ENCODE results near the gene MYOM1. TPM values are rescaled to one million over a fixed set of nuclear protein-coding genes. Genes with fewer than 3 reads are reported as not detected.

The MYOM1 gene
- total RNA-seq, 4 donors from 2014 or later, result 13.3 to 31.7 (median 16.5) TPM

DNA sequence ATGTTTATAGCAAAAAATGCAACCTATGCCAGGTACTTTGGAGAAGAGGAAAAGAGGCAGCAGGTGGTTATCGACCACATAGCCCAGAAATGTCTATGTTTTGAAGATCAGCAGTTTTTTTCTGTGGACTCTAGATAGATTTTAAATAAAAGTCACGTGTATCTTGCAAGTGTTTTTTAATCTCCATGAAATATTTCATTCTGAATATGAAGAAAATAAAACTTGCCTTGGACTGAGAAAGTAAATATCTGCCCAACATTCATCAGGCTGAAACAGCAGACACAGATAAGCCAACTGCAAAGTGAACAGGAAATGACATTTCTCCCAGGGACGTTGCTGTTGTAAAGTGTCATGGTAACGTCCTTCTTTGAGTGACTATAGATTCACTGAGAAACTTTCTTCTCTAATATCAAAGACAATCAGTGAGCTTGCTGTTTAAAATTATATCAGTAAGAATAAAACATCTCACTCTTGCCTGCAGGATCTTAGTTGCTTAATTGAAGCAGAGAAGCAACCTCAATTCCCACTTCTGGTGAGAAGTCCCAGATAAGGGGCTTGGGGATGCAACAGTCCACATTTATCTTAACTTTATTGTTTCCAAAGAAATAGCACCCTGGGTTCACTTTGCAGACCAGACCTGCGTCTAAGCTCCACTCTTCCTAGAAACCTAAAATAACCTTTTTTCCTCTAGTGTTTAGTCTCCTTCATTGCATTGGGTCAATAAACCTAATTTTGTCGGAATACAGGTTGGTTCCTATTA is 6.3 kb downstream of the MYOM1 start:
- no peaks in the 10 kb centered on the region for H3K9me3 ChIP-seq
- no peak for TF ChIP-seq POLR2A (IDR thresholded peaks at IDR 0.05; ENCODE audit: low read depth)
- TF ChIP-seq, protein P1, sequence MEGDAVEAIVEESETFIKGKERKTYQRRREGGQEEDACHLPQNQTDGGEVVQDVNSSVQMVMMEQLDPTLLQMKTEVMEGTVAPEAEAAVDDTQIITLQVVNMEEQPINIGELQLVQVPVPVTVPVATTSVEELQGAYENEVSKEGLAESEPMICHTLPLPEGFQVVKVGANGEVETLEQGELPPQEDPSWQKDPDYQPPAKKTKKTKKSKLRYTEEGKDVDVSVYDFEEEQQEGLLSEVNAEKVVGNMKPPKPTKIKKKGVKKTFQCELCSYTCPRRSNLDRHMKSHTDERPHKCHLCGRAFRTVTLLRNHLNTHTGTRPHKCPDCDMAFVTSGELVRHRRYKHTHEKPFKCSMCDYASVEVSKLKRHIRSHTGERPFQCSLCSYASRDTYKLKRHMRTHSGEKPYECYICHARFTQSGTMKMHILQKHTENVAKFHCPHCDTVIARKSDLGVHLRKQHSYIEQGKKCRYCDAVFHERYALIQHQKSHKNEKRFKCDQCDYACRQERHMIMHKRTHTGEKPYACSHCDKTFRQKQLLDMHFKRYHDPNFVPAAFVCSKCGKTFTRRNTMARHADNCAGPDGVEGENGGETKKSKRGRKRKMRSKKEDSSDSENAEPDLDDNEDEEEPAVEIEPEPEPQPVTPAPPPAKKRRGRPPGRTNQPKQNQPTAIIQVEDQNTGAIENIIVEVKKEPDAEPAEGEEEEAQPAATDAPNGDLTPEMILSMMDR (IDR thresholded peaks at IDR 0.05), result no peak
- no peak for TF ChIP-seq EP300 (IDR thresholded peaks at IDR 0.05)
- no peak for TF ChIP-seq POLR2AphosphoS5 (IDR thresholded peaks at IDR 0.05)
- intact Hi-C loops (cut with DNase I), result no loop called here
- 38% methylated on average over 6 of the region's 6 CpGs for WGBS
- H3K27me3 ChIP-seq, result no peaks in the 10 kb centered on the region
- peak; percentile 17 for DNase-seq (ENCODE audit: extremely low spot score)
- H3K36me3 ChIP-seq, result peaks cover 3 to 44% (median 10%) of the 10 kb centered on the region in 4 donors
- peaks cover 31 to 59% (median 50%) of the 10 kb centered on the region in 4 donors for H3K4me1 ChIP-seq
- H3K27ac ChIP-seq (replicated peaks in 1 of 4), result peak overlapping the region; percentile 37 to 51 (median 45)
- no peak overlapping the region for H3K4me3 ChIP-seq

DNA sequence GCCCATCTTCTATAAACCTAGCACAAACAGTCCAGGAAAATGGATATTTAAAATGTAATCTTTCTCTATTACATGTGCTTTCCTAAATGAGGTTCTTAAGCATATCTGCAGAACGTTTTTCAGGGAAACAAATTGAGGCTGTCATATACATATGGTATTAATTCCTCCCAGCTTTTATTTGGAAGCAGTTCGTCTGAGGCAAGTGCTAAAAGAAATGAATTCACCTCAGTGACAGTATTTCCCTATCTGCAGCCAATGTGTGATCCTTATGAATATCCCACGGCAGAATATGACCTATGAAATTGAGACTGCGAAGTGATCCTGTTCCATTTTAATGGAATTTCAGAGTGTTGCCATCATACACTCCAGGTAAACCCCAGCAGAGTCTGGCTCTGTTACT is 7.1 kb downstream of the MYOM1 start:
- no peak overlapping the region for H3K4me3 ChIP-seq

DNA sequence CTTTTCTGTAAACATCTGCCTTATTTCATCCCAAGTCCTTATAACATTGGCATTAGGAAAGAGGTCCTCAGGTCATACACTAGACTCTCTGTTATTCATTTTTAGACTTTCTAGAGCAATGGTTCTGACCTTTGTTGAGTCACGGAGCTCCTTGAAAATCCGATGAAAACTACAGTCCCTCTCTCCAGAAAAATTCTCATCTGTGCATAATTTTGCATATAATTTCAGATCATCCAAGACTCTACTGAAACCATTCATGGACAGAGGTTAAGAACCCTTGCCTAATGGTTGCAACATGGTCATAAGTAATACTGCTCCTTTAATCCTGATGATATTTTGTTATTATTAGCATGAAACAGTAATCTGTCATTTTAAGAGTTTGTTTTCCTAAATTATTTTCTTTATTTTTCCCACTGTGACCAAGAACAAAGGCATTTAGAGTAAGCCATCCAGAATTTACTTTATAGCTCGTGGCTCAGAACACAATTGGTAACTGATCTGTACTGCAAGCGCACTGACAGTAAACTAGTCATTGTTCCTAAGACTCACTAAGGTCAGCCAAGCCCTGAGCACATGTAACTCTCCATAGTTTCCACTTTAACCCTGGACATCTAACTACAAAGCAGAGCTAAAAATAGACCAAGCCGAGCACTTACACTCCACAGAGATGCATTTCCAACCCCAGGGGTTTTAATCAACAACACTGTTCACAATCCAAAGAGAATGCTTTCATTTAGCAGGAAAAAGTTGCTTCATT is 8.4 kb downstream of the MYOM1 start:
- peaks cover 3 to 44% (median 11%) of the 10 kb centered on the region in 4 donors for H3K36me3 ChIP-seq
- WGBS, result 33% methylated on average over 5 of the region's 5 CpGs
- H3K4me3 ChIP-seq, result no peak overlapping the region
- peaks cover 31 to 47% (median 41%) of the 10 kb centered on the region in 4 donors for H3K4me1 ChIP-seq
- no peaks in the 10 kb centered on the region for H3K9me3 ChIP-seq
- H3K27me3 ChIP-seq, result no peaks in the 10 kb centered on the region
- peak overlapping the region; percentile 42 to 51 (median 46) for H3K27ac ChIP-seq (replicated peaks in 1 of 4)
- DNase-seq (ENCODE audit: extremely low spot score), result peak; percentile 34
- TF ChIP-seq EP300 (IDR thresholded peaks at IDR 0.05) (no peak), POLR2A (IDR thresholded peaks at IDR 0.05; ENCODE audit: low read depth) (no peak), POLR2AphosphoS5 (IDR thresholded peaks at IDR 0.05) (no peak)
- TF ChIP-seq, protein P1 (IDR thresholded peaks at IDR 0.05), result no peak
- intact Hi-C loops (cut with DNase I), result no loop called here

More for the DNA sequence above, 7.1 kb downstream of the MYOM1 start:
- no peak for TF ChIP-seq EP300 (IDR thresholded peaks at IDR 0.05)
- no peak for TF ChIP-seq POLR2A (IDR thresholded peaks at IDR 0.05; ENCODE audit: low read depth)
- no peak for TF ChIP-seq POLR2AphosphoS5 (IDR thresholded peaks at IDR 0.05)
- TF ChIP-seq, protein P1 (IDR thresholded peaks at IDR 0.05), result no peak
- WGBS, result 30% methylated on average over 4 of the region's 4 CpGs
- Histone ChIP-seq H3K27ac (replicated peaks in 1 of 4) (peak overlapping the region; percentile 37 to 51 (median 45)), H3K9me3 (no peaks in the 10 kb centered on the region), H3K4me1 (peaks cover 31 to 51% (median 43%) of the 10 kb centered on the region in 4 donors), H3K27me3 (no peaks in the 10 kb centered on the region), H3K36me3 (peaks cover 3 to 44% (median 10%) of the 10 kb centered on the region in 4 donors)
- intact Hi-C loops (cut with DNase I), result no loop called here
- no peak for DNase-seq (ENCODE audit: extremely low spot score)

DNA sequence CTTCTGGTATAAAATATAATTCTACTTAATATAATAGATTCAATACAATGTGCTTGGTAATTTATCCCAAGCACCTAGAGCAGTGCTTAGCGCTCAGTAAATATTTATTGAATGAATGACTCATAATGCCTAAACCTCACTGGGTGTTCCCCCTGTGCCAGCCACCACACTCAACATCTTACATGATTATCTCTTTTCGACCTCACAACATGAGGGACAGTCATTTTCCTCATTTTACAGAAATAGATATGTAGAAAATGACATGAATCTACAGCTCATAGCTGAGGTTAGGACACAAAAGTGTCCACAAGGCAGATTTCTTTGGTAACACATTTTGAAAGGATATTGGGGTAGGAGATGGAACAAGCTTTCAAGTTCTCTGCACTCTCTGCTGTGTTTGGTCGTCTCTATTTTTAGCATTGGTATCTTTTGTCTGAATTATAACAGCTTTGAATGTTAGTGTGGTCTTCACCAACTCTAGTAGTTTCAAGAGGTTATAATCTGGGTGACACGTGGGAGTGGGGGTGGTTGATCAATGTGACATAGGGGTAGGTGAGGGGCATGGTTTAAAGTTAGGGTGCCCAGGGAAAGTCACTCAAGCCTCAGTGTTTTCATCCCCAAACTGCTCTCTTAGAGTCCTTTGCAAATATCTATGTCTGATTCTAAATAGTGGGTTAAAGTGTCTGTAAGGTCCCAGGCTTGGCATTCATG is 9.8 kb downstream of the MYOM1 start:
- H3K4me1 ChIP-seq, result peaks cover 31 to 47% (median 41%) of the 10 kb centered on the region in 4 donors
- WGBS, result 71% methylated on average over 4 of the region's 4 CpGs
- H3K9me3 ChIP-seq, result peaks cover 0 to 4% (median 0%) of the 10 kb centered on the region in 4 donors
- no peak overlapping the region for H3K4me3 ChIP-seq
- TF ChIP-seq, protein P1 (IDR thresholded peaks at IDR 0.05), result no peak
- no peak for TF ChIP-seq POLR2A (IDR thresholded peaks at IDR 0.05; ENCODE audit: low read depth)
- TF ChIP-seq POLR2AphosphoS5 (IDR thresholded peaks at IDR 0.05), result no peak
- no peak for TF ChIP-seq EP300 (IDR thresholded peaks at IDR 0.05)
- peak overlapping the region in 2 of 4 donors; percentile 29 to 44 for H3K27ac ChIP-seq (replicated peaks in 1 of 4)
- intact Hi-C loops (cut with DNase I), result no loop called here
- H3K27me3 ChIP-seq, result no peaks in the 10 kb centered on the region
- DNase-seq (ENCODE audit: extremely low spot score), result peak; percentile 60
- H3K36me3 ChIP-seq, result peaks cover 3 to 52% (median 14%) of the 10 kb centered on the region in 4 donors

Measured in esophagus muscularis mucosa (tissue), 4 donors.